Measurements from ENCODE around the gene BSND. TPM values are rescaled to one million over a fixed set of nuclear protein-coding genes. Genes with fewer than 3 reads are reported as not detected.

The BSND gene
- total and polyA plus RNA-seq, 2 experiments from 2014 or later: 0.21 to 0.23 TPM

DNA sequence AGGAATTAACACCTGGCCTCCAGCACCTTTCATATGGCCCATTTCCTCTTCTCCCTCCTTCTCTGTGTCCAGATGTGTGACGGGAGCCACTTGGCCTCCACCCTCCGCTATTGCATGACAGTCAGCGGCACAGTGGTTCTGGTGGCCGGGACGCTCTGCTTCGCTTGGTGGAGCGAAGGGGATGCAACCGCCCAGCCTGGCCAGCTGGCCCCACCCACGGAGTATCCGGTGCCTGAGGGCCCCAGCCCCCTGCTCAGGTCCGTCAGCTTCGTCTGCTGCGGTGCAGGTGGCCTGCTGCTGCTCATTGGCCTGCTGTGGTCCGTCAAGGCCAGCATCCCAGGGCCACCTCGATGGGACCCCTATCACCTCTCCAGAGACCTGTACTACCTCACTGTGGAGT is 12.7 kb upstream of the BSND start:
- H3K9me2 ChIP-seq (replicated peaks; ENCODE audit: insufficient read depth): no peaks in the 10 kb centered on the region
- H3K4me3 ChIP-seq: no peak overlapping the region
- no peak for DNase-seq (ENCODE audit: low spot score)
- H3K79me2 ChIP-seq: no peaks in the 10 kb centered on the region
- H4K20me1 ChIP-seq (ENCODE audit: insufficient read depth, poor library complexity, severe bottlenecking): no peaks in the 10 kb centered on the region
- TF ChIP-seq EZH2phosphoT487 (IDR thresholded peaks at IDR 0.05; ENCODE audit: low read depth, severe bottlenecking, unreplicated experiment) (no peak), EZH2 (IDR thresholded peaks at IDR 0.05; ENCODE audit: borderline replicate concordance) (no peak)
- TF ChIP-seq, protein P1, sequence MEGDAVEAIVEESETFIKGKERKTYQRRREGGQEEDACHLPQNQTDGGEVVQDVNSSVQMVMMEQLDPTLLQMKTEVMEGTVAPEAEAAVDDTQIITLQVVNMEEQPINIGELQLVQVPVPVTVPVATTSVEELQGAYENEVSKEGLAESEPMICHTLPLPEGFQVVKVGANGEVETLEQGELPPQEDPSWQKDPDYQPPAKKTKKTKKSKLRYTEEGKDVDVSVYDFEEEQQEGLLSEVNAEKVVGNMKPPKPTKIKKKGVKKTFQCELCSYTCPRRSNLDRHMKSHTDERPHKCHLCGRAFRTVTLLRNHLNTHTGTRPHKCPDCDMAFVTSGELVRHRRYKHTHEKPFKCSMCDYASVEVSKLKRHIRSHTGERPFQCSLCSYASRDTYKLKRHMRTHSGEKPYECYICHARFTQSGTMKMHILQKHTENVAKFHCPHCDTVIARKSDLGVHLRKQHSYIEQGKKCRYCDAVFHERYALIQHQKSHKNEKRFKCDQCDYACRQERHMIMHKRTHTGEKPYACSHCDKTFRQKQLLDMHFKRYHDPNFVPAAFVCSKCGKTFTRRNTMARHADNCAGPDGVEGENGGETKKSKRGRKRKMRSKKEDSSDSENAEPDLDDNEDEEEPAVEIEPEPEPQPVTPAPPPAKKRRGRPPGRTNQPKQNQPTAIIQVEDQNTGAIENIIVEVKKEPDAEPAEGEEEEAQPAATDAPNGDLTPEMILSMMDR (IDR thresholded peaks at IDR 0.05; ENCODE audit: poor library complexity): no peak
- H3K9me3 ChIP-seq (ENCODE audit: low read depth): no peaks in the 10 kb centered on the region
- 90% methylated on average over 15 of the region's 15 CpGs for WGBS (ENCODE audit: low lambda C conversion rate, missing lambda C conversion rate)
- H3K36me3 ChIP-seq (replicated peaks; ENCODE audit: insufficient read depth, low read depth): no peaks in the 10 kb centered on the region
- no peak overlapping the region for H2AFZ ChIP-seq
- H3K4me1 ChIP-seq (ENCODE audit: insufficient read depth): no peaks in the 10 kb centered on the region
- no peak overlapping the region for H3K27ac ChIP-seq
- H3K4me2 ChIP-seq: no peak overlapping the region
- peaks cover 13% of the 10 kb centered on the region for H3K27me3 ChIP-seq

DNA sequence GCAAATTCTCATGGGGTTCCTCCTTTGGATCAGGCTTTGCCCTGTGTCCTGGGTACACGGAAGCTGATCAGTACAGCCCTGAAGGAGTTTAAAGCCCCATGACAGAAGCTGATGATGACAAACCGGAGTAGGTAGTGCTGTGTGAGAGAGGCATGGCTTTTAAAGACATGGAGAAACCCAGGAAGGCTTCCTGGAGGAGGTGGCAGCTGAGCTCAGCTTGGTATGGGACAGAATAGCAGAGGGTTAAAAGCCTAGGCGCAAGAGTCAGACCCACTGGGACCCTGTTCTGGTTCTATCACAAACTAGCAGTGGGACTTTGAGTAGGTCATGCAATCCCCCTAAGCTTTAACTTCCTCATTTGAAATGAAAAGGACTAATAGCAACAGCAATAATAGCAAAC is 12.2 kb upstream of the BSND start:
- Histone ChIP-seq H3K4me1 (ENCODE audit: insufficient read depth) (no peaks in the 10 kb centered on the region), H4K20me1 (ENCODE audit: insufficient read depth, poor library complexity, severe bottlenecking) (no peaks in the 10 kb centered on the region), H3K27me3 (peaks cover 7% of the 10 kb centered on the region), H3K27ac (no peak overlapping the region), H3K4me3 (no peak overlapping the region), H3K36me3 (replicated peaks; ENCODE audit: insufficient read depth, low read depth) (no peaks in the 10 kb centered on the region), H2AFZ (no peak overlapping the region), H3K9me3 (ENCODE audit: low read depth) (no peaks in the 10 kb centered on the region), H3K79me2 (no peaks in the 10 kb centered on the region), H3K9me2 (replicated peaks; ENCODE audit: insufficient read depth) (no peaks in the 10 kb centered on the region), H3K4me2 (no peak overlapping the region)
- no peak for TF ChIP-seq EZH2phosphoT487 (IDR thresholded peaks at IDR 0.05; ENCODE audit: low read depth, severe bottlenecking, unreplicated experiment)
- TF ChIP-seq, protein P1 (IDR thresholded peaks at IDR 0.05; ENCODE audit: poor library complexity): no peak
- TF ChIP-seq EZH2 (IDR thresholded peaks at IDR 0.05; ENCODE audit: borderline replicate concordance): no peak
- no peak for DNase-seq (ENCODE audit: low spot score)
- WGBS (ENCODE audit: low lambda C conversion rate, missing lambda C conversion rate): 95% methylated on average over 3 of the region's 3 CpGs

- no peak for DNase-seq (ENCODE audit: low spot score)
- Histone ChIP-seq H3K4me2 (no peak overlapping the region), H2AFZ (no peak overlapping the region), H3K27me3 (peaks cover 7% of the 10 kb centered on the region), H3K27ac (no peak overlapping the region), H3K4me3 (no peak overlapping the region), H3K9me3 (ENCODE audit: low read depth) (no peaks in the 10 kb centered on the region), H3K4me1 (ENCODE audit: insufficient read depth) (no peaks in the 10 kb centered on the region), H4K20me1 (ENCODE audit: insufficient read depth, poor library complexity, severe bottlenecking) (no peaks in the 10 kb centered on the region), H3K79me2 (no peaks in the 10 kb centered on the region), H3K9me2 (replicated peaks; ENCODE audit: insufficient read depth) (no peaks in the 10 kb centered on the region), H3K36me3 (replicated peaks; ENCODE audit: insufficient read depth, low read depth) (no peaks in the 10 kb centered on the region)
- 78% methylated on average over 2 of the region's 2 CpGs for WGBS (ENCODE audit: low lambda C conversion rate, missing lambda C conversion rate)
- TF ChIP-seq EZH2phosphoT487 (IDR thresholded peaks at IDR 0.05; ENCODE audit: low read depth, severe bottlenecking, unreplicated experiment) (no peak), EZH2 (IDR thresholded peaks at IDR 0.05; ENCODE audit: borderline replicate concordance) (no peak)
- TF ChIP-seq, protein P1 (IDR thresholded peaks at IDR 0.05; ENCODE audit: poor library complexity): no peak
Measured at GRCh38 chr1:54987427-54987826, 11.3 kb upstream of the BSND start.
